ENCODE results near the gene NKX6-1. TPM values are rescaled to one million over a fixed set of nuclear protein-coding genes. Genes with fewer than 3 reads are reported as not detected.
A peak's percentile ranks its signal among the peaks of the same experiment; 100 is the strongest.

NKX6-1 gene
- total RNA-seq, 1 experiment from 2014 or later = 0.14 TPM

- Mint-ChIP-seq H3K27ac (ENCODE audit: unreplicated experiment) (no peak overlapping the region), H3K9me3 (ENCODE audit: unreplicated experiment) (no peaks in the 10 kb centered on the region)
Observed at GRCh38 chr4:84494531-84494930, 4.6 kb downstream of the NKX6-1 start.

GRCh38 chr4:84494076-84494475 is 5.0 kb downstream of the NKX6-1 start:
- H3K4me3 ChIP-seq (ENCODE audit: low read depth, low read length) = no peak overlapping the region
- intact Hi-C loops (cut with micrococcal nuclease; ENCODE audit: unreplicated experiment) = no loop called here
- TF ChIP-seq CTCF (IDR thresholded peaks at IDR 0.05; ENCODE audit: insufficient read depth in 1 of 2, low read depth in 1 of 2, low read length in 1 of 2, severe bottlenecking in 1 of 2, unreplicated experiment in 1 of 2) = no peak
- H3K36me3 Mint-ChIP-seq (ENCODE audit: insufficient read depth, unreplicated experiment) = no peaks in the 10 kb centered on the region
- ChIA-PET CTCF (interaction anchor here (0.7 kb wide), 1 partner anchor 238 kb away, joined by 6 read pairs; no protein-coding TSS in a partner anchor), POLR2A (no interaction called here)
- H3K9me3 ChIP-seq = no peaks in the 10 kb centered on the region
- no peaks in the 10 kb centered on the region; the same call in none of the 2 replicates for H3K27me3 ChIP-seq (replicated peaks; ENCODE audit: control insufficient read depth, insufficient read depth, low read length)
- DNase-seq = no peak
- no peaks in the 10 kb centered on the region for H3K4me1 ChIP-seq
- no peaks in the 10 kb centered on the region for H3K9me3 Mint-ChIP-seq (ENCODE audit: unreplicated experiment)
- H3K27me3 Mint-ChIP-seq (ENCODE audit: insufficient read depth, unreplicated experiment) = peaks cover 25% of the 10 kb centered on the region
- H3K27ac Mint-ChIP-seq (ENCODE audit: unreplicated experiment) = no peak overlapping the region
- H3K4me3 Mint-ChIP-seq (ENCODE audit: unreplicated experiment) = peak overlapping the region; percentile 74
- H3K4me1 Mint-ChIP-seq (ENCODE audit: low read depth, unreplicated experiment) = no peaks in the 10 kb centered on the region
- BruUV-seq (replicated peaks) = no TSS peak
- H3K36me3 ChIP-seq (ENCODE audit: control insufficient read depth, insufficient read depth, low read length) = no peaks in the 10 kb centered on the region

More at GRCh38 chr4:84494531-84494930, 4.6 kb downstream of the NKX6-1 start:
- intact Hi-C loops (cut with micrococcal nuclease; ENCODE audit: unreplicated experiment) = no loop called here
- Mint-ChIP-seq H3K4me3 (ENCODE audit: unreplicated experiment) (no peak overlapping the region), H3K36me3 (ENCODE audit: insufficient read depth, unreplicated experiment) (no peaks in the 10 kb centered on the region), H3K27me3 (ENCODE audit: insufficient read depth, unreplicated experiment) (peaks cover 25% of the 10 kb centered on the region), H3K4me1 (ENCODE audit: low read depth, unreplicated experiment) (no peaks in the 10 kb centered on the region)
- Histone ChIP-seq H3K4me1 (no peaks in the 10 kb centered on the region), H3K27me3 (replicated peaks; ENCODE audit: control insufficient read depth, insufficient read depth, low read length) (no peaks in the 10 kb centered on the region; the same call in none of the 2 replicates), H3K36me3 (ENCODE audit: control insufficient read depth, insufficient read depth, low read length) (no peaks in the 10 kb centered on the region), H3K9me3 (no peaks in the 10 kb centered on the region), H3K4me3 (ENCODE audit: low read depth, low read length) (no peak overlapping the region)
- ChIA-PET CTCF (interaction anchor here (0.7 kb wide), 1 partner anchor 238 kb away, joined by 6 read pairs; no protein-coding TSS in a partner anchor), POLR2A (no interaction called here)
- no peak for DNase-seq
- BruUV-seq (replicated peaks) = no TSS peak
- no peak for TF ChIP-seq CTCF (IDR thresholded peaks at IDR 0.05; ENCODE audit: insufficient read depth in 1 of 2, low read depth in 1 of 2, low read length in 1 of 2, severe bottlenecking in 1 of 2, unreplicated experiment in 1 of 2)

- BruUV-seq (replicated peaks) = no TSS peak
- H3K4me1 Mint-ChIP-seq (ENCODE audit: low read depth, unreplicated experiment) = no peaks in the 10 kb centered on the region
- H3K36me3 Mint-ChIP-seq (ENCODE audit: insufficient read depth, unreplicated experiment) = no peaks in the 10 kb centered on the region
- H3K27me3 Mint-ChIP-seq (ENCODE audit: insufficient read depth, unreplicated experiment) = peaks cover 28% of the 10 kb centered on the region
- H3K27me3 ChIP-seq (replicated peaks; ENCODE audit: control insufficient read depth, insufficient read depth, low read length) = no peaks in the 10 kb centered on the region; the same call in none of the 2 replicates
- H3K9me3 ChIP-seq = no peaks in the 10 kb centered on the region
- H3K4me3 ChIP-seq (ENCODE audit: low read depth, low read length) = peak overlapping the region; percentile 34
- H3K27ac Mint-ChIP-seq (ENCODE audit: unreplicated experiment) = no peak overlapping the region
- TF ChIP-seq CTCF (IDR thresholded peaks at IDR 0.05; ENCODE audit: insufficient read depth in 1 of 2, low read depth in 1 of 2, low read length in 1 of 2, severe bottlenecking in 1 of 2, unreplicated experiment in 1 of 2) = peak in 1 of 2 experiments; percentile 35
- H3K36me3 ChIP-seq (ENCODE audit: control insufficient read depth, insufficient read depth, low read length) = no peaks in the 10 kb centered on the region
- ChIA-PET POLR2A (no interaction called here), CTCF (interaction anchor here (0.6 to 0.9 kb wide), 2 partner anchors 36 to 444 kb away, joined by 3 to 4 read pairs; no protein-coding TSS in a partner anchor)
- H3K4me1 ChIP-seq = no peaks in the 10 kb centered on the region
- H3K9me3 Mint-ChIP-seq (ENCODE audit: unreplicated experiment) = no peaks in the 10 kb centered on the region
- peak; percentile 64 to 68 for DNase-seq
- intact Hi-C loops (cut with micrococcal nuclease; ENCODE audit: unreplicated experiment) = no loop called here
- peak overlapping the region; percentile 74 for H3K4me3 Mint-ChIP-seq (ENCODE audit: unreplicated experiment)
Observed at GRCh38 chr4:84493092-84493850, 5.8 kb downstream of the NKX6-1 start.
